ENCODE results near the gene DNAJB6.

DNA sequence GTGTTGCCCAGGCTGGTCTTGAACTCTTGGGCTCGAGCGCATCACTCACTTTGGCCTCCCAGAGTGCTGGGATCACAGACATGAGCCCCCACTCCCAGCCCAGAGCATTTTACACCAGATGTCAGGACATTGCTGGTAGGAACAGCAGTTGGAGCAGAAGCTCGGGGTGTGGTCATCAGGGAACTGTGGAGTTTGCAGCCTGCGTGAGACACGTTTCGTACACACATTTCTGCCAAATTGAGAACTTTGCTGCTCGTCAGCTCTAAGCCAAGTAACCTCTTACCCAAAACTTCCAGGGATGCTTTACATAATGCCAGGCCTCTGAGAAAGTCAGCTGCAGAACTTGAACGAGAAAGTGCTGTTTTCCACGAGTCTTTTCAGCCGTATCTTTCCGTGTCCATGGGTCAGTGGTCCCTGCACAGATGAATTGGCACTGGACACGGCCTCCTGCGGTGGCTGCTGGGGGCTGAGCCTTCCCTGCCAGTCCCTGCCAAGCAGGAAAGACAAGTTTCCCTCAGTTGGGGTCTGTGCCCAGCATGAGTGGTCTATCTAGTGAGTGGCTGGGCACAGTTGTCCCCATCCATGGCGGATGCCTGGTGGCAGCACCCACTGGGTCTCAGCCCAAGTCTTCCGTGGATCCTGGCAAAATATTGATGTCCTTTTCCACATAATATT lies 54.4 kb downstream of the DNAJB6 start:
- TF ChIP-seq POLR2A (IDR thresholded peaks at IDR 0.05) (no peak), EP300 (IDR thresholded peaks at IDR 0.05) (no peak)
- TF ChIP-seq, protein P1, sequence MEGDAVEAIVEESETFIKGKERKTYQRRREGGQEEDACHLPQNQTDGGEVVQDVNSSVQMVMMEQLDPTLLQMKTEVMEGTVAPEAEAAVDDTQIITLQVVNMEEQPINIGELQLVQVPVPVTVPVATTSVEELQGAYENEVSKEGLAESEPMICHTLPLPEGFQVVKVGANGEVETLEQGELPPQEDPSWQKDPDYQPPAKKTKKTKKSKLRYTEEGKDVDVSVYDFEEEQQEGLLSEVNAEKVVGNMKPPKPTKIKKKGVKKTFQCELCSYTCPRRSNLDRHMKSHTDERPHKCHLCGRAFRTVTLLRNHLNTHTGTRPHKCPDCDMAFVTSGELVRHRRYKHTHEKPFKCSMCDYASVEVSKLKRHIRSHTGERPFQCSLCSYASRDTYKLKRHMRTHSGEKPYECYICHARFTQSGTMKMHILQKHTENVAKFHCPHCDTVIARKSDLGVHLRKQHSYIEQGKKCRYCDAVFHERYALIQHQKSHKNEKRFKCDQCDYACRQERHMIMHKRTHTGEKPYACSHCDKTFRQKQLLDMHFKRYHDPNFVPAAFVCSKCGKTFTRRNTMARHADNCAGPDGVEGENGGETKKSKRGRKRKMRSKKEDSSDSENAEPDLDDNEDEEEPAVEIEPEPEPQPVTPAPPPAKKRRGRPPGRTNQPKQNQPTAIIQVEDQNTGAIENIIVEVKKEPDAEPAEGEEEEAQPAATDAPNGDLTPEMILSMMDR (IDR thresholded peaks at IDR 0.05), result no peak

Measured in stomach (tissue), 4 donors.